Testis (tissue), 2 donors: ENCODE results near the gene FOXN3.

Experiments
- CTCF ChIP-seq, 3 experiments: fragments of 450-650 bp in 2 of 3; fragments of 200-600 bp in 1 of 3; sonication (generic) in 1 of 3; IDR thresholded peaks; one replicate each; pipeline ENCODE4 v1.5.1; 2016 to 2019; ENCODE audit warnings: antibody characterized with exemption in 3 of 3, mild to moderate bottlenecking in 2 of 3, moderate library complexity in 1 of 3
- POLR2A ChIP-seq: fragments of 450-650 bp; IDR thresholded peaks from one replicate; pipeline ENCODE4 v1.6.1; 2017; ENCODE audit warnings: antibody characterized with exemption, mild to moderate bottlenecking, moderate library complexity

GRCh38 chr14:89179891-89180404, 237.1 kb downstream of the FOXN3 start:
- TF ChIP-seq POLR2A = no peak
- no peak for TF ChIP-seq CTCF (IDR thresholded peaks at IDR 0.05)
